NCI-H1105 (cell line): ENCODE measurements around the gene ARHGEF28.

Experiments used
- DNase-seq: peaks from one replicate; lab custom pipeline; 2025; lab: John Stamatoyannopoulos, UW

ARHGEF28 gene

DNA sequence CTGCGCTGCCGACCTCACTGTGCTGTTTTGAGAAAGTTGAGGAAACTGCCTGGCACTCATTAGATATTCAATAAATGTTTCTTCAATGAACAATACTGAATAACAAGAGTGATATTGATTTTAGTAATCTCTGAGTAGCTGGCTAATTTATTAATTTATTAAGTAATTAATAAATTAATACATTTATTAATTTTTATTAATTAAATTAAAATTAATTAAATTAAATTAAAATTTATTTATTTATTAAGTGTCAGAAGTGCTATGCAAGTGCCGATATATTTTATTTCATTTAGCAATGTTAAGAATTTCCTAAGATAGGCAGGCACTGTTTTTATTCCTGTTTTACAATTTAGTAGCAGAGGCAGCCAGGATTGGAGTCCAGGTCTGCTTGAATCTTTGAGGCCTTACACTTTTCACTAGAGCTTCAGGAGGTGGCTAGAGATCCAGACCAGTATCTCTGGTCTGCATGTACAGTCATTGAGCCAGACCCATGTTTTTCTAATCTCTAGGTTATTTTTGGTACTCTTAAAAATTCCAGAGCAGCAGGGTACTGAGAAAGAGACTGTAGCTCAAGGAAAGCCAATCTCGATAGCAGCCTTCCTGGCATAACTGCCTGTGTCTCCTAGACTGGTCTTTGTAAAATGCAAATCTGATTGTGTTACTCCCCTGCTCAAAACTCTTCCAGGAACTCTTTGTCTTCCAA lies 109.2 kb downstream of the ARHGEF28 start:
- no peak for DNase-seq

- no peak for DNase-seq
These were observed 113.7 kb downstream of the ARHGEF28 start for GRCh38 chr5:73739650-73740049.

GRCh38 chr5:73740274-73740790 lies 114.3 kb downstream of the ARHGEF28 start:
- DNase-seq: no peak

- no peak for DNase-seq
These were observed 117.2 kb downstream of the ARHGEF28 start for GRCh38 chr5:73743161-73743560.

DNA sequence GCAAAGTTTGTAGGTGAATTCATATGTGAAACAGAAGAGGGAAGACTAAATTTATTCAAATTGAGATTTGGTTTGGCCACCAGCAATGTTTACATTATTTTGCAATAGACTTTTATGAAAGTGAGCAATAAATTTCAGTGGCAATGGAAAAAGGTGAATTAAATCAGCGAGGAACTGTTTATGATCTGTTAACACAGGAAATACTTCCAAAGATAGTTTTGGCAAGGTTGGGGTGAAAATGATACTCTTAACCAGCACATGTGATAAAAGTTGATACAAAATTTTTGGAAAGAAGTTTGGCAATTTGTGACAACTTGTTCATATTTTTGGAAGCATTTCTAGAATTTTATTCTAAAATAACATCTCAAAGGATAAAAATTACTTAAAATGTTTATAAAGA lies 119.8 kb downstream of the ARHGEF28 start:
- DNase-seq: no peak

- DNase-seq: no peak
These were observed 120.6 kb downstream of the ARHGEF28 start for GRCh38 chr5:73746608-73747007.

DNA sequence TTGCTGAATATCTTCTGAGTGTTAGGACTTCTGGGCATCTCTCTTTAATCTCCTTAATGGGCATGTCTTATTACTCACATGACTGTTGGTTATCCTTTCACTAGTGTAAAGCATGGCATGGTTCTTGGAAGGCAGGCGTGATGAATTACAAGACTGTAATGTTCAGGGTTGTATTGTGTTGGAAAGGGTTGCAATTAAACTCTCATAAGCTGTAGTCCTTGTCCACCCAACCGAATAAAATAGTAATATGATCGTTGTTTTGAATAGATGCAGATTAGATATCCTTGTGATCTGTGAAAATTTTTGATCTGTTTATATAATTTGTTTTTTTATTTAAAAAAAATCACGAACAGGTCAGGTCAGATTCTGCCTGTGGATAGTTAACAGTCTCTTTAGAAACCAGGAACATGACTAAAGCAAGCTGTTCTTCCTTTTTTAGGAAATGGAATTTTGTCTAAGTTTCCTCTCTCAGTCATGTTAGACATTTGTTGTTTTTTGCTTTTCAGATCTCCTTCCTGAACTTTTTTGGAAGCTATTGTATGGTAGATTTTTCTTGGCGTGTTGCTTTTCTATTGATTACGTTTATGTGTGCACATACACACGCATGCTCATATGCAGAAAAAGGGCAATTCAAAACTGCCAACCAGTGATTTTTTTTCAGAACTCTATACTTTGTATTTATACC lies 121.8 kb downstream of the ARHGEF28 start:
- DNase-seq: no peak

DNA sequence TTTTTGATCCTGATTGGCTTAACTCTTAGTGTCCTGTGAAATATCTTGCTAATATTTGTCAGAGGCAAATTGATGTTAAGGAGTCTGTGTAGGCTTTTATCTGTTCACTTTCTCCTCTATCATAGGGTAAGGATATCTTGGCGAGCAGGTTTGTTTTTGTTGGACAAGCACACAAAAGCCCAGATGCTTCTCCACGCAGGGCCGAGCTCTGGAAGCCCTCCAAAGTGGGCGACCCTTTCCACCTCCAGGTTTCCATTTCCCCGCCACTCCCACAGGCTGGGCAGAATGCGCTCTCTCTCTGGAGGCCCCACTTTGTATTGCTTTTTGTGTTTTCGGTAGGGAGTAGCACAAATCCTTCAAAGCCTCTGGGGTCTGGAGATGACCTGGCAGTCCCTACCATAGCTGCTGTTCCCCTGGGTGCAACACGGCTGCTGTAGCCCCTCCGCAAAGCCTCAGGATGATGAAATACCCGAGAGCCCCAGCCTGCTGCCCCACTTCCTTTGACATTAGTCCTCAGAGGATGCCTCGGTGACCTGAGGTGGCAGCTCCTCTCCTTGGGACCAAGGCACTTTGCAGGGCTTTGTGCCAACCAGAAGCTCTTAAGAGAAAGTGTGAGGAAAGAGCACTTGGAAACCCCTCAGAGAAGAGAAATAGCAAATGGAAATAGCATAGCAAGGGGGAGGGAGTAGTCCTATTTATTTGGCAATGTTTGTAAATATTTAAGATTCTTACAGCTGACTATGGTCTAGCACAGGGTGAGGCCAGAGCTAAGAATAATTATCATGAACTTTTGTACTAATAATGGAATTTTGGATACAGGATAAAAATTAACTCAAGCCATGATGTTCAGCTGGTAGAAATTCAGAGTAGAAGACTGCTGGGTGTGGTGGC lies 122.8 kb downstream of the ARHGEF28 start:
- DNase-seq: no peak

- no peak for DNase-seq
These were observed 123.7 kb downstream of the ARHGEF28 start for GRCh38 chr5:73749485-73750270.

GRCh38 chr5:73751254-73751914 lies 125.4 kb downstream of the ARHGEF28 start:
- no peak for DNase-seq

DNA sequence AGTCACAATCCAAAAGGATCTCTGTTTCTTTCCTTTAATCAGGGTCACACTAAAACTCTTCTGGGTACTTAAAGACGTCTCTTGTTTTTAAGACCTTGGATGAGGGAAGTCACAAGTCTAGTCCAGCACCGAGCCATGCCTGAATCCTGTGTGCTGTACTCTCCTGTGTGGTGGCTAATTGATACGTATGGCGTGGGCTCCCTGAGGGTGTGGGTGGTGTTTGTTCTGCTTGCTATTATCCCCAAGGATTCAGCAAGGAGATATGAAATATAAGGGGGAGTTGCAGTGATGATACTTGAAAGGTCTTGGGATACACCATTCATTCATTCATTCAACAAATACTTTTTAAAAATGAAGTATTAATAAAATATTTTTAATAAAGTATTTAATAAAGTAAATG lies 128.3 kb downstream of the ARHGEF28 start:
- DNase-seq: no peak

DNA sequence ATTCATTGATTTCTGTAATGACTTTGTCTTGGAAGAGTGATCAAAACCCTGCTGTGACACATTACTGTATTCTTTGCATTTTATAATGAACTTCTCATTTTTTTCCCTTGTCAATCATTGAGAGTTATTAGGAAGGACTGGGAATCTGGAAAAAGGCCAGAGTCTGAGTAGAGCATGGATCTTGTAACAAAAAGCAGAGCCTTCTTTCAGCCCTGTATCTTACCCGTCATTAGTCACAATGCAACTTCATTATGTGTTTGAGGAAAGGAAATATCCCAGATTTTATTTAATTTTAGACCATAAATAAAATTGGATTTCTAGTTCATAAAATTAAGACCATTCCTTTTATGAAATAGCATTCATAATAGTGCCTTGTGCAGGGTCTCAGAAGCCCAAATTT lies 131.4 kb downstream of the ARHGEF28 start:
- no peak for DNase-seq

DNA sequence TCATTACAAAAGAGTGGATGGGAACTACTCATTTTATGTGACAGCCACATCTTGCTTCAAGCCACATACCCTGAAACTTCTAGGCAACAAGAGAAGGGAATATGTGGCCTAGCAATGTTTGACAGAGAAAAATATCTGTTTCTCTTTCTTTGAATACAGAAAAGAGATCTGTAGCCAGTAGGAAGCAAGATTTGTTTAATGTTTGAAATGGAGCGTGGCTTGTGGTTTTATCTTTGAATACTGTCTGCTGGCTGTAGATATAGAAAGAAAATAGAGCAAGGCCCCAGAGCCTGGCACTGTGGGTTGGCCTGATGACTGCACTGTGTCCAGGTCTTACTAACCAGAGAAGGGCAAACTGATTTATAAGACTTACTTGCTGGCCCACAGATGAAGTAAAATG lies 133.8 kb downstream of the ARHGEF28 start:
- DNase-seq: no peak

- no peak for DNase-seq
These were observed 137.5 kb downstream of the ARHGEF28 start for GRCh38 chr5:73763300-73764032.

GRCh38 chr5:73764586-73764985 lies 138.6 kb downstream of the ARHGEF28 start:
- no peak for DNase-seq

GRCh38 chr5:73764996-73765395 lies 139.0 kb downstream of the ARHGEF28 start:
- no peak for DNase-seq

GRCh38 chr5:73766902-73767301 lies 140.9 kb downstream of the ARHGEF28 start:
- DNase-seq: no peak

- no peak for DNase-seq
These were observed 144.4 kb downstream of the ARHGEF28 start for GRCh38 chr5:73770172-73771025.

GRCh38 chr5:73774924-73775323 lies 148.9 kb downstream of the ARHGEF28 start:
- DNase-seq: no peak

DNA sequence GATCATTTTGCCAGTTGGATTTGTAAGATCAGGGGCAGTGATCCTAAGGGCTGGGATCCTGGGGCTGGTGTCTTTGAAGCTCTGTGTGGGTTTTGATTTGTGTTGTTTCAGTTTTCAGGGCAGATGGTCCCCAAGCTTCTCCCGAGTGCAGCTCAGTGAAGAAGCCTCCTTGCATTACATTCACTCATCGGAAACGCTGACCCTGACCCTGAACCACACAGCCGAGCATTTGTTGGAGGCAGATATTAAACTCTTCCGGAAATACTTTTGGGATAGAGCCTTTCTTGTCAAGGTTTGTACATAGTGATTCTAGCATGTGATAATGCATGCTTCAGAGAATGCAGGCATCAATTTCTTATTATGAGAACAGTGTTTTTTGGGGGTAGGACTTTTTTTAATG lies 150.4 kb downstream of the ARHGEF28 start:
- no peak for DNase-seq
